ENCODE data around the gene ADGRD1.

Gene ADGRD1

GRCh38 chr12:131134523-131135310 lies 181.0 kb downstream of the ADGRD1 start:
- no peak overlapping the region for H3K9ac ChIP-seq (ENCODE audit: low read depth, low read length)
- 91% methylated on average over 9 of the region's 9 CpGs for WGBS
- no peak overlapping the region for H3K27ac ChIP-seq (ENCODE audit: low read depth, low read length)
- no peak overlapping the region for H3K4me3 ChIP-seq (ENCODE audit: low read length)
- no peaks in the 10 kb centered on the region for H3K36me3 ChIP-seq (ENCODE audit: insufficient read depth, low read length)
- H3K9me3 ChIP-seq (ENCODE audit: insufficient read depth, low read depth, low read length): no peaks in the 10 kb centered on the region
- H3K27me3 ChIP-seq (ENCODE audit: insufficient read depth, low read length): no peaks in the 10 kb centered on the region
- no peaks in the 10 kb centered on the region for H3K4me1 ChIP-seq (ENCODE audit: insufficient read depth, low read length)

GRCh38 chr12:131135311-131135785 lies 181.6 kb downstream of the ADGRD1 start:
- H3K4me1 ChIP-seq (ENCODE audit: insufficient read depth, low read length): no peaks in the 10 kb centered on the region
- H3K36me3 ChIP-seq (ENCODE audit: insufficient read depth, low read length): no peaks in the 10 kb centered on the region
- no peak overlapping the region for H3K9ac ChIP-seq (ENCODE audit: low read depth, low read length)
- H3K9me3 ChIP-seq (ENCODE audit: insufficient read depth, low read depth, low read length): no peaks in the 10 kb centered on the region
- no peaks in the 10 kb centered on the region for H3K27me3 ChIP-seq (ENCODE audit: insufficient read depth, low read length)
- no peak overlapping the region for H3K27ac ChIP-seq (ENCODE audit: low read depth, low read length)
- 94% methylated on average over 13 of the region's 13 CpGs for WGBS
- H3K4me3 ChIP-seq (ENCODE audit: low read length): no peak overlapping the region

GRCh38 chr12:131135786-131136538 lies 182.3 kb downstream of the ADGRD1 start:
- 91% methylated on average over 19 of the region's 19 CpGs for WGBS
- no peaks in the 10 kb centered on the region for H3K36me3 ChIP-seq (ENCODE audit: insufficient read depth, low read length)
- no peak overlapping the region for H3K27ac ChIP-seq (ENCODE audit: low read depth, low read length)
- H3K27me3 ChIP-seq (ENCODE audit: insufficient read depth, low read length): no peaks in the 10 kb centered on the region
- H3K9ac ChIP-seq (ENCODE audit: low read depth, low read length): no peak overlapping the region
- H3K9me3 ChIP-seq (ENCODE audit: insufficient read depth, low read depth, low read length): no peaks in the 10 kb centered on the region
- H3K4me3 ChIP-seq (ENCODE audit: low read length): no peak overlapping the region
- no peaks in the 10 kb centered on the region for H3K4me1 ChIP-seq (ENCODE audit: insufficient read depth, low read length)

- 94% methylated on average over 13 of the region's 13 CpGs for WGBS
- Histone ChIP-seq H3K9me3 (ENCODE audit: insufficient read depth, low read depth, low read length) (no peaks in the 10 kb centered on the region), H3K36me3 (ENCODE audit: insufficient read depth, low read length) (no peaks in the 10 kb centered on the region), H3K4me1 (ENCODE audit: insufficient read depth, low read length) (no peaks in the 10 kb centered on the region), H3K27ac (ENCODE audit: low read depth, low read length) (no peak overlapping the region), H3K4me3 (ENCODE audit: low read length) (no peak overlapping the region), H3K9ac (ENCODE audit: low read depth, low read length) (no peak overlapping the region), H3K27me3 (ENCODE audit: insufficient read depth, low read length) (no peaks in the 10 kb centered on the region)
Observed at GRCh38 chr12:131136539-131136872, 182.8 kb downstream of the ADGRD1 start.

- Histone ChIP-seq H3K9ac (ENCODE audit: low read depth, low read length) (no peak overlapping the region), H3K4me1 (ENCODE audit: insufficient read depth, low read length) (no peaks in the 10 kb centered on the region), H3K27ac (ENCODE audit: low read depth, low read length) (no peak overlapping the region), H3K27me3 (ENCODE audit: insufficient read depth, low read length) (no peaks in the 10 kb centered on the region), H3K9me3 (ENCODE audit: insufficient read depth, low read depth, low read length) (no peaks in the 10 kb centered on the region), H3K36me3 (ENCODE audit: insufficient read depth, low read length) (no peaks in the 10 kb centered on the region), H3K4me3 (ENCODE audit: low read length) (no peak overlapping the region)
- 91% methylated on average over 22 of the region's 25 CpGs for WGBS
Observed at GRCh38 chr12:131137009-131137835, 183.5 kb downstream of the ADGRD1 start.

- H3K27ac ChIP-seq (ENCODE audit: low read depth, low read length): no peak overlapping the region
- no peaks in the 10 kb centered on the region for H3K9me3 ChIP-seq (ENCODE audit: insufficient read depth, low read depth, low read length)
- H3K4me1 ChIP-seq (ENCODE audit: insufficient read depth, low read length): no peaks in the 10 kb centered on the region
- H3K4me3 ChIP-seq (ENCODE audit: low read length): no peak overlapping the region
- no peak overlapping the region for H3K9ac ChIP-seq (ENCODE audit: low read depth, low read length)
- H3K27me3 ChIP-seq (ENCODE audit: insufficient read depth, low read length): no peaks in the 10 kb centered on the region
- H3K36me3 ChIP-seq (ENCODE audit: insufficient read depth, low read length): no peaks in the 10 kb centered on the region
- 82% methylated on average over 28 of the region's 28 CpGs for WGBS
Observed at GRCh38 chr12:131137836-131138637, 184.3 kb downstream of the ADGRD1 start.

- WGBS: 91% methylated on average over 34 of the region's 34 CpGs
- H3K4me3 ChIP-seq (ENCODE audit: low read length): no peak overlapping the region
Observed at GRCh38 chr12:131138638-131139362, 185.1 kb downstream of the ADGRD1 start.

GRCh38 chr12:131139363-131140068 lies 185.8 kb downstream of the ADGRD1 start:
- no peak overlapping the region for H3K4me3 ChIP-seq (ENCODE audit: low read length)
- H3K27me3 ChIP-seq (ENCODE audit: insufficient read depth, low read length): no peaks in the 10 kb centered on the region
- no peak overlapping the region for H3K9ac ChIP-seq (ENCODE audit: low read depth, low read length)
- H3K4me1 ChIP-seq (ENCODE audit: insufficient read depth, low read length): no peaks in the 10 kb centered on the region
- H3K36me3 ChIP-seq (ENCODE audit: insufficient read depth, low read length): no peaks in the 10 kb centered on the region
- 95% methylated on average over 27 of the region's 27 CpGs for WGBS
- H3K27ac ChIP-seq (ENCODE audit: low read depth, low read length): no peak overlapping the region
- H3K9me3 ChIP-seq (ENCODE audit: insufficient read depth, low read depth, low read length): no peaks in the 10 kb centered on the region

More at GRCh38 chr12:131138638-131139362, 185.1 kb downstream of the ADGRD1 start:
- H3K27ac ChIP-seq (ENCODE audit: low read depth, low read length): no peak overlapping the region
- H3K4me1 ChIP-seq (ENCODE audit: insufficient read depth, low read length): no peaks in the 10 kb centered on the region
- H3K36me3 ChIP-seq (ENCODE audit: insufficient read depth, low read length): no peaks in the 10 kb centered on the region
- H3K9me3 ChIP-seq (ENCODE audit: insufficient read depth, low read depth, low read length): no peaks in the 10 kb centered on the region
- H3K9ac ChIP-seq (ENCODE audit: low read depth, low read length): no peak overlapping the region
- no peaks in the 10 kb centered on the region for H3K27me3 ChIP-seq (ENCODE audit: insufficient read depth, low read length)

GRCh38 chr12:131140069-131140435 lies 186.3 kb downstream of the ADGRD1 start:
- Histone ChIP-seq H3K9ac (ENCODE audit: low read depth, low read length) (no peak overlapping the region), H3K4me1 (ENCODE audit: insufficient read depth, low read length) (no peaks in the 10 kb centered on the region), H3K9me3 (ENCODE audit: insufficient read depth, low read depth, low read length) (no peaks in the 10 kb centered on the region), H3K36me3 (ENCODE audit: insufficient read depth, low read length) (no peaks in the 10 kb centered on the region), H3K27me3 (ENCODE audit: insufficient read depth, low read length) (no peaks in the 10 kb centered on the region), H3K4me3 (ENCODE audit: low read length) (no peak overlapping the region), H3K27ac (ENCODE audit: low read depth, low read length) (no peak overlapping the region)
- WGBS: 92% methylated on average over 12 of the region's 12 CpGs

- Histone ChIP-seq H3K27ac (ENCODE audit: low read depth, low read length) (no peak overlapping the region), H3K4me3 (ENCODE audit: low read length) (no peak overlapping the region), H3K9me3 (ENCODE audit: insufficient read depth, low read depth, low read length) (no peaks in the 10 kb centered on the region), H3K36me3 (ENCODE audit: insufficient read depth, low read length) (no peaks in the 10 kb centered on the region), H3K27me3 (ENCODE audit: insufficient read depth, low read length) (no peaks in the 10 kb centered on the region), H3K9ac (ENCODE audit: low read depth, low read length) (no peak overlapping the region), H3K4me1 (ENCODE audit: insufficient read depth, low read length) (no peaks in the 10 kb centered on the region)
- 94% methylated on average over 10 of the region's 10 CpGs for WGBS
Observed at GRCh38 chr12:131140697-131141096, 187.0 kb downstream of the ADGRD1 start.
